Gastroesophageal sphincter (tissue), 3 donors: ENCODE results near the gene FMR1.

Experiments
- CTCF ChIP-seq, 4 experiments: fragments of 200-600 bp in 2 of 4; fragments of 450-650 bp in 2 of 4; sonication (generic) in 1 of 4; IDR thresholded peaks; one replicate each; pipeline ENCODE4 v1.5.1; 2017 to 2019; ENCODE audit warnings: antibody characterized with exemption in 4 of 4, mild to moderate bottlenecking in 2 of 4, moderate library complexity in 2 of 4
- POLR2AphosphoS5 ChIP-seq: sonication (generic); formaldehyde crosslinking; IDR thresholded peaks from one replicate; pipeline ENCODE4 v1.6.1; 2017; ENCODE audit warnings: antibody characterized with exemption

GRCh38 chrX:147916375-147916968, 4.8 kb downstream of the FMR1 start:
- TF ChIP-seq CTCF (IDR thresholded peaks at IDR 0.05) (no peak), POLR2AphosphoS5 (no peak)
